Measurements from ENCODE around the gene CYTH1.
"Not testable (repeated sequence)": the region's sequence is repeated elsewhere in the genome, so short reads cannot be mapped to it uniquely, and the experiment has no call there.

The CYTH1 gene

DNA sequence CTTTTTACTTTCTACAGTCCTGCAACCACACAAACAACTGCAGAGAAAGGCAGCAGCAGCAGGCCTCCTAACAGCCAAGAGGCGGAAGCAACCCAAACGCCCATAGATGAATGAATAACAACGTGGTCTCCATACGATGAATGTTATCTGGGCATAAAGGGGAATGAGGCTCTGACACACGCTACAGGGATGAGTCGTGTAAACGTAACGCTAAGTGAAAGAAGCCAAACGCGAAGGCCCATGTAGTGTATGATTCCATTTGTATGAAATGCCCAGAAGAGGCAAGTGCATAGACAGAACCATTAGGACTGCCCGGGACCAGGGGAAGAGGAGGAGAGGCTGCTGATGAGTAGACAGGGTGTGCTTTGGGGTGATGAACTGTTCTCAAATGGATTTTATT lies 110.1 kb downstream of the CYTH1 start:
- DNase-seq (ENCODE audit: low read depth in 3 of 3): no peak

DNA sequence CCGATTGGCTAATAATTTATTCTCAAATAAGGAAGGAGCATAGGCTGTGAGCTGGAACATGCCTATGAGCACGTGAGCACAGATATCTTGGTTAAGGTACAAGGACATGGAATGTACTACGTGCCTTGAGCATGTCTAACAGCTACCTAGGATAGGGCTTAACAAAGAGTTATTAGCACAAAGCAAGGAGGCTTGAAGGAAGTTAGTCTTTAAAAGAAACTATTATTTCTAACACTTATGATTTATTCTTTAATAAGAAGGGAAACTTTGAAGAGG lies 110.4 kb downstream of the CYTH1 start:
- DNase-seq (ENCODE audit: low read depth in 3 of 3): not testable (repeated sequence)

DNA sequence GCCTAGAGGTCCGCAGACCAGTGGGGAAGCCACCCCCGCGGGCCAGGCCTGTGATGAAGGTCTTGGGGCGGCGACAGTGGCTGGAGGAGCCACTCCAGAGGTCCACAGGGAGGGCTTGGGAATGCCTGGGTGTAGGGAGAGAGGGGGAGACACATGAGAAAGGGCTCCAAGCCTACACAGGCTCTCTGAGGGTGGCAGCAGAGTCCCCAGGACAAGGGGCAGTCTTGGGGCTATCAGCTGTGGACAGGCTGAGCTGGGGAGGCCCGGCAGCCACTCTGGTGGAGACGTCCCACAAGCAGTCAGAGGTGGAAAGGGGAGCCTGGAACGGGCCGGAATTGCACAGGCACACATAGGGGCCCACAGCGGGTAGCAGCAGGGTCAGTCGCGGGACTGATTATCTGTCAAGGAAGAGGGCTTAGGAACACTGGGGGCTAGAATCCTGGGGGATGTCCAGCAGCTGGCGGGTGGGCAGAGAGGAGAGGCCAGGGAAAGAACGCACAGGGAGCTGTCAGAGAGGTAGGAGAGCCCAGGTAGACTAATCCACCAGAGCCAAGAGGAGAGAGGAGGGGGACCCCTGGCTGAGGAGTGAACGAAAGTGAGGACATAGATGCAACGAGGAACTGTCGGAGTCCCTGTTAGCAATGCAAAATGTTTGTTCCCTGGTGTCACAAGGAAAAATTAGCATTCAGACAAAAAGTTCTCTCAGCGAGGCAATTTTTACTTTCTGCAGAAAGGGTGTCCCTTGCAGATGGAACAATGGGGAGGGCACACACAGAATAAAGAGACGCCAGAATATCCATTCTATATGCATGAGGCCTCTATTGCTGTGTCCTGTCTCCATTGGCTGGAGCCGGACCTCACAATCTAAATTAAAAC lies 111.0 kb downstream of the CYTH1 start:
- no peak for DNase-seq (ENCODE audit: low read depth in 3 of 3)

DNA sequence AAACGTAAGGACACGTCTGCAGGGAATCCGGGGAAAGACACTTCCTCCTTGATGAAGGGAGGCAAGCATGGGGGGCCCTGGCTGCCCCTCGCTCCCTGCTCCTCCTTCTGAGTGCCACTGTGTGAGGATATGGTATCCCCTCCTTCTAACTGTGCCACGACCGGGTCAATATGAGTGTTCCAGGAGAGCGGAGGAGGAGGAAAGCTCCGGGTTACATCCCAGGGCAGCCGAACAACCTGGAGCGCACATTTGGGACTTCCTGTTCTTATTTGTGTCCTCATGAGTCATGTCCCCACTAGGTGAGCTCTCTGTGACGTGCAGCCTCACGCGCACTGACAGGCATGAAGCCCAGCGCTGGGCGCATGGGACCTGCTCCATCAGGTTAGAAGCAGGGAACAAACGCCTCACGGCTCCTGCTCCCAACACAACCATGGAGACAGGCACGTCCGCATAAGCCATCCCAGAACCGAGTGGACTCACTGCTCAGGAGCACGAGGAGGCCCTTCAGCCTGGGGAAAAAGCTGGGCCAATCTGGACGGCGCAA lies 112.0 kb downstream of the CYTH1 start:
- no peak for DNase-seq (ENCODE audit: low read depth in 3 of 3)

DNA sequence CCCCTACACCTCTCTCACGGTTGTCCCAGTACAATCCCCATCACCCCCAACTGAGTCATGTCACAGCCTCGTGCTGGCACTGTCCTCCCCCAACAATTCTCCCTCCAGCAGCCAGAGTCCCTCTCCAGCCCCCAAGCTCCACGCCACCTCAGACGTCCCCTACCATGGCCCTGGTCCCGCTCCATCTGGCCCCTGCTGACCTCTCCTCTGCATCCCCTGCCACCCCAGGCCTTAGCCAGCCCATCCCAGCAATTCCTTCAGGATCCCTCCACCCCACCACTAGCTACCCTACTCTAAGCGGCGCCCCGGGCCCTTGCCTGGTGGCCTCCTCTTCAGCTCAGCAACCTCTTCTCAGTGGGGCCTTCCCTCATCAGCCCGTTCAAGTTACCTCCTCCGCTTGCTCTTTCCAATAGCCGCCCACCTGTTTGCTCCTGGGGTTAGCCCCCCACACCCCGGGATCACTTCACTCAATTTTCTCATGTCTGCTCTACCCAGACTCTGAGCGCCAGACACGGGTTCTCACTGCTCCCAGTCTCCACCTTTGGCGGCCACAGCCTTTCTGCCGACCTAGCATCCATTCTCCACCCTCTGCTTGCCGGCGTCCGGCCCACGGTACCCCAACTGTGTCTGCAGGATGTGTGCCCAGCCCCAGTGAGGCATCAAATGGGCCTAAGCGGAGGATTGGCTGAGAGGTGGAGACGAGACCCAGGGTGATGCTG lies 112.7 kb downstream of the CYTH1 start:
- DNase-seq (ENCODE audit: low read depth in 3 of 3): no peak

DNA sequence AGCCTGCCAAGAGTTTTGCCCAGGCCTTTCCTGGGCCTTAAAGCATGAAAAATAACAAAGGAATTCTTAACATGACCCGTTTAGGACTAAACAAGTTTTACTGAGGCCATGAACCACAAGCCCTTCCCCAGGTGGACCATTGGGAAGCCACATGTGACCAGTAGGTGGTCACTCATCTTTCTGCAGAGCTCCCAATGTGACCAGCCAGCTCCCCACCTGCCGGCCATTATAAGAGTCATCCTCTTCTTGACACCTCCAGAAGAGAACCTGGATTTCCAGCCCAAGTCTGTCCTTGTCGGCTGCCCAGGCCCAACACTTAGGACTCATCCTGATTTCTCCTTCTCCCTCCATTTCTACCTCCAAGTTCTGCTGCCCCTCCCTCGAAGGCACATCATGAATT lies 113.2 kb downstream of the CYTH1 start:
- DNase-seq (ENCODE audit: low read depth in 3 of 3): no peak

DNA sequence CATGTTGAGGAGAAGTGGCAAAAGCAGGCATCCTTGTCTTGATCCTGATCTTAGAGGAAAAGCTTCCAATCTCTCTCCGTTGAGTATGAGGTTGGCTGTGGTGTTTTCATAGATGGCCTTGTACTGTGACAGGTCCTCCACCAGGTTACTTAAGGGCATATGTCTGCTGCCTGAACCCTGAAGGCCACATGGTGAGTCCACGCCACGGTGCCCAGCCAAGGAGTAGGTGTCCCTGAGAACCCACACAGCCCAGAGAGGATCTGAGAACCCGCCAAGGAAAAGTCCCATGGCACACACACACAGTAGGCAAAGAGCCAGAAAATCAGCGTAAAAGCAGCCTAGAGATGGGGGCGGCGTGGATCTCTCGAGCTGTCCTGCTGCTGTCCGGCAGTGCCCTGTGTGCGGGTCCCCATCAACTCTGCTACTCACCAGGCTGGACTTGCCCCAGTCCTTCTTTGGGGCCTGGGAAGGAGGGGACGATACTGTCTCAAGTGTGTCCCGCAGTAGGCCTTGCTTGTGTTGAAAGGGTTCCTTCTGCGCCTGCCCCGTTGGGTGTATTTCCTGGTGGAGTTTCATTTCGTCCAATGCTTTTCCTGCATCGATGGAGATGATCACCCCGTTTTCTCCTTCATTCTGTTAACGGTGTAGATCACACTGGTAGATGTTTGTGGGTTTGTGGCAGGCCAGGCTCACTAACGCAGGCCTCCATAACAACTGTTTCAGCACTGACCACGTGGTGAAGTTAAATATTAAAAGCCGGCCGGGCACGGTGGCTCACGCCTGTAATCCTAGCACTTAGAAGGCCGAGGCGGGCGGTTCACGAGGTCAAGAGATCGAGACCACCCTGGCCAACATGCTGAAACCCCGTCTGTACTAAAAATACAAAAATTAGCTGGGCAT lies 114.1 kb downstream of the CYTH1 start:
- DNase-seq (ENCODE audit: low read depth in 3 of 3): no peak

DNA sequence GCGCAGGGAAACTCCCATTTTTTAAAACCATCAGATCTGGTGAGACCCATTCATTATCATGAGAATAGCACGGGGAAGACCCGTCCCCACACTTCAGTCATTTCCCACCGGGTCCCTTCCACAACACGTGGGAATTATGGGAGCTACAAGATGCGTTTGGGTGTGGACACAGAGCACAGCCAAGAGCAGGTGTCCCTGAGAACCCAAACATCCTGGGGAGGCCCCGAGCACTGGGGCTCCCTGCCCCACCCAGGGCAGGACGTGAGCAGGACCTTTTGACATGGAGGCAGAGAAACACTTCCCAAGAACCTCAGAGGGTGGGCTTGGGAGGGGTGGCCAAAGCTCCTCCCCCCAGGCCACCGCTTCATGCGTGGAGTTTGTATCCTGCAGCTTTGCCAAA lies 115.0 kb downstream of the CYTH1 start:
- DNase-seq (ENCODE audit: low read depth in 3 of 3): no peak

DNA sequence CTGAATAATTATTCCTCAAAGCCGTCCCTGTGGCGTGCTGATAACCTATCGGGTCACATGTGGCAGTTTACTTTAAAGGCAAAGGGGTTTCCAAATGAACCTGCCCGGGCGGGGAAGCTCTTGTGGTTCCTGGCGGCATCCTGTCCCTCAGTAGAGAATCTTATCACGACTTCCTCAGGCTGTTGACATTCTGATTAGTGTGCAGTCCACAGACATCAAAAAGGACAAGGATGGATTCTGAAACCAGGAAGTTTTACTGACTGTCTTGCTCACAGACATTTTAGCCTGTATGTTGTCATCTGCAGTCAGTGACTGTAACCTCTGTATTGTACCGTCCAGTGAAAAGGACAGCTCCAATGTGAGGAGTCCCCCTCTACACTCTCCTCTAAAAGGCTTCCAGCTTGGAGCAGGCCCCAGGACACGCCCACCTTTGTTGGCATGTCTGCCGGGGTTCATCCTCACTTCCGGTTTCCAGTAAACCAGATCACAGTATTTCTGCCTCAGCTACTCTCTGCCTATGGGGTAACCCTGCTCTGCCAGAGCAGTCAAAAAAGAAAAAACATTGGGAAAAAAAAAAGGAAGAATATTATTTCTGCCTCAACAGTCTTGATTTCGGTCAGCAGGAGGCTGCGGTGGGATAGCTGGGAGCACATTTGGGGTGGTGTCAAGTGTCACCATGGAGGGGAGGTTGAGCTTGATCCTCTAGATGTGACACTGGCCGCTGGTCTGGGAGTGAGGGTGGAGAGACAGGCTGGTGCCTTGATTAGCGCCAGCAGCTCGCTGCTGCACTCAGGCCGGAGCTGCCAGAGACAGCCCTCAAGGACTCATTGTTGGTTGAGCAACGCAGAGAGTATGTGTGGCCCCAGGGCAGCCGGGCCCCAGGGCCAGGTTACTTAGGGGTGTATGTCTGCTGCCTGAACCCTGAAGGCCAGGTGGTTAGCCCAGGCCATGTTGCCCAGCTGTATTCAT lies 115.8 kb downstream of the CYTH1 start:
- no peak for DNase-seq (ENCODE audit: low read depth in 3 of 3)

DNA sequence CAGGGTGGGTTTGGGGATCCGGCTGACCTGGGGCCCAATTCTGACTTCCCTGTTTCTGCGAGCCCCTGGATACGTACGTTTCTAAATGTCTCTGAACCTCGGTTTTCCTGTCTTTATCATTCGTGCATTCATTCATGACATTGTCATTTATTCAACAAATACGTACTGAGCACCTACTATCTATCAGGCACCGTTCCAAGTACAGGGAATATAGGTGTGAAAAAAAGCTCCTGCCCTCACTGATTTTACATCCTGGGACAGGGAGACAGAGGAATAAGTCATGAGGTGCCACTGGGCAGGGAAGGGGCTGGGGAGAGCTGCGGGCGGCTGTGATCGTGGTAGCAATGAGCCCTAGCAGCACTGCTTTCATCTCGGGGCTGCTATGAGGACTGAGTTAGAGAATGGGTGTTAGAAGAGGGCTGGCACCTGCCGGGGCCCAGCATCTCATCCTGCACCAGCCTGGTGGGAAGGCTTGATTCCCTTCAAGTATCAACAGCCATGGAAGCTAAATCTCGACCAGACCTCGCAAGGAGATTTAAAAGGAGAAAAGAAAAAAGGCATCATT lies 116.6 kb downstream of the CYTH1 start:
- DNase-seq (ENCODE audit: low read depth in 3 of 3): no peak

DNA sequence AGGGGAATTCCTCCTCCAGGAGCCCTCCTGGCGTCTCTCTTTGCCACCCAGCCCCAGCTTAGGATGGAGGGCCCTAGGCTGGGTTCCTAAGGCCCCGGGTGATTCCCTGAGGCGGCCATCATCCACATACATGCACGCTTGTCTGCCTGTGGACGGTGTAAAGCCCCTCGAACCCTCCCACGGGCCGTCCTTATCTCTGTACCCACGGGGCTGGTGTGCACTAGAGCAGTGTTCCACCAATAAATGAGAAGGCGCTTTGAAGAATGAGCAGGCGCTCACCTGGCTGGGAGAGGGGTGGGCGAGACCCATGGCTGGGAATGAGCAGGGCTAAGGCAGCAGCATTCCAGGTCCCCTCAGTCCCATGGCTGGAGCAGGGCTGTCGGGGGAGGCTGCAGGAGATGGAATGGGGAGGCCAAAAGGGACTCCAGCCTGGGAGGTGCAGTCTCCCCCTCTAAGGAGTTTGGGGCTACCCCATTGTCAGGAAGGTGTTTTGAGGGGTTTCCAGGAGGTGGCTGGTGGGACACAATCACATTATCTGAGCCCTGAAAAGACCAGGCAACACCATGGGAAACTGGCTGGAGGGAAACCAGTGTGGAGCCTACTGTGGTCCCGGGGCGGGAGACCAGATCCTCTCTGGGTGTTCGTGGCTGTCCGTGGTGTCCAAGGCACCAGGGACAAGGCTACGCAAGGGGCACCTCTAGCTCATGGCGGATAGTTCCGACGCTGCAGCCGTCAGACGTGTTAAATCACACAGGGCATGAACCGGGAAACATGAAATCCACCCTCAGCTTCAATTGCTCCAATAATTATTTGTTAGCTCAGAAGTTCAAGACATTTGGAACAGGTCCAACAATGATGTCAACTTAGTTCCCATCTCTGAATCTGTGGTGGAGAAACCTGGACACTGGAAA lies 117.3 kb downstream of the CYTH1 start:
- DNase-seq (ENCODE audit: low read depth in 3 of 3): no peak

DNA sequence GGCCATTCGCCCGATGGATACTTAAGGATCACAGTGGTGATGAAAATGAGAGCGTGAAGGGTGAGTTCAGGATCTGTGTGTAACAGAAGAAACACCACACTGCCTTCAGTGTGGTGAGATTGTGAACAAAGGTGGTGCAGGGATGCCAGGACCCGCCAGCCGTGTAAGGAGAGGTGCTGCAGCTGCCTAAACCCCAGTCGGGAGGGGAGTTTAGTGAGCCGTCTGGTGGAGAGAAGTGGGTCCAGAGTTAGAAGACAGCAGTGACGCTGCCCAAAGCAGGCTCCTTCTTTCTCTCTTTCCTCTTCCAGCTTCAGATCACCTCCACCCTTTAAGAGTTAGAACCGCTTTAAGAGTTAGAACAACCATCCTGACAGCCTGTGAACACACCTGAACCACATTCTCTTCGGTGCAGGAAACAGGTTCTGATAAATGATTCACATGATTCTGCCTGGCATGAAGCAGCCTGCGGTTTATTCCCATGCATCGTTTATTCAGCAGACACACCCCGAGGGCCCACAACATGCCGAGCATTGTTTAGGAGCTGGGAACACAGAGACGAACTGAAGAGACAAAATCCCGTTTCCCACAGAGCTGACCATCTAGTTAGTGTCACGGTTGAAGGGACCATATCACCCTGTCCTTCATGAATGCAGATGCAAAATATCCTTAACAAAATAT lies 120.8 kb downstream of the CYTH1 start:
- no peak for DNase-seq (ENCODE audit: low read depth in 3 of 3)

DNA sequence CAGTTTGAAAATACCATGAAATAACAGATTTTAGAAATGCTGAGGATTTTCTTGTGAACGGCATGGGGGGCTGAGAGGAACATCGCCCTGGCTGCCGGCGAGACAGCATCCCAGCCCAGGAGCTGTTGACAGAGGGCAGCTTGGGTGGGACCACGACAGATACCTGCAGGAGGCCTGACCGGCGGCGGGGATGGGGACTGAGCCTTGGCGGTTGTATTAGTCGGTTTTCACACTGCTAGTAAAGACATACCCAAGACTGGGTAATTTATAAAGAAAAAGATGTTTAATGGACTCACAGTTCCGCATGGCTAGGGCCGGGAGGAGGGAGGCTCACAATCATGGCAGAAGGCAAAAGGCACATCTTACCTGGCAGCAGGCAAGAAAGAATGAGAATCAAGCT lies 122.5 kb downstream of the CYTH1 start:
- no peak for DNase-seq (ENCODE audit: low read depth in 3 of 3)

DNA sequence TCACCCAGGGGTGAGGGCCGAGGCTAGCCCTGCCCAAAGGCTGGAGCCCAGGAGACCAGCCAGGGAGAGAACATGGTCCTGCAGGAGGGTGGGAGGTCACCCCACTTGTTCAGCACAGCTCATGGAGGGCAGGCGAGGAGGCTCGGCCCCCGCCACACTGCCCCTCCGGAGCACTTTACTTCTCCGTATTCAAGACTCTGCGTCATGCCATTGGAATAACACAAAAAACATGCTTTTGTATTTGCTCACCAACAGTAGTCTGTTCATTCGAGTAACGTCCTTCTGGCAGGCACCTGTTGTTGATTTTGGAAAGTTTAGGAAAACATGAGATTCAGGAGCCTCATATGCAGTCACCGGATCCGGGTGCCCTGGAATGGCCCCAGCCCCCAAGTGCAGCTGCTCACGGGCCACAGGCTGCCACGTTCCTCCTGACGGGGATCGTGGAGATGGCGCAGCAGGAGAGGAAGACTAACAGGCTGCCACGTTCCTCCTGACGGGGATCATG lies 123.7 kb downstream of the CYTH1 start:
- no peak for DNase-seq (ENCODE audit: low read depth in 3 of 3)

DNA sequence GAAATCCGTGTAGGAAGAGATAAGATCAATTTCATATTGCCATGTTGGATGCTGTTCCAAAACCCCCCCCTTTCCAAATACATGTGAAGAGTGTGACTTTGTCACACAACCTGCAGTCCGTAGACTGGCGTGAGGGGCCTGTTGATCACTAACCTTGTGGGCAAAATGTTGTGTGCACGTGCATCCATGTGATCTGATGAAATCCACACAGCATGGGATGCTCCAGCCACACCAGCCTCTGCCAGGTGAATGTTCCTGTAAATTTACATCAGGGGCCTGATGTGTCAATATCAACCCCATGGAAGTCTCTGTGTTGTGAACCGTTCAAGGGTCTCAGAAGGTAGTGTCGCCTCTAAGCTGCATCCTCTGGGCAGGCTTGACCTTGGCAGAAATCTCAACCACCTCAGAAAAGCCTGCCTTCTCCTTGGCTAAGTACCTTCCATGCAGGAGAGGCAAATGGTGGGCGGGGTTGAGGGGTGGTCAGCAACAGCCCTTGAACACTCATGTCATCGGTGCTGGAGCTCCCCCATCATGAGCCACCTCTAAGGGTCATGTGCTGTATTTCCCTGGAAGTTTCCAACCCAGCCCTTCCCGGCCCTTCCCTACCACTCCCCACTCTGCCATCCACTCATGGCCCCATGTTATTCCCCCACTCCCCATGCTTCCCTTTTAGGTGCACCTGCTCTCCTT lies 126.7 kb downstream of the CYTH1 start:
- no peak for DNase-seq (ENCODE audit: low read depth in 3 of 3)

DNA sequence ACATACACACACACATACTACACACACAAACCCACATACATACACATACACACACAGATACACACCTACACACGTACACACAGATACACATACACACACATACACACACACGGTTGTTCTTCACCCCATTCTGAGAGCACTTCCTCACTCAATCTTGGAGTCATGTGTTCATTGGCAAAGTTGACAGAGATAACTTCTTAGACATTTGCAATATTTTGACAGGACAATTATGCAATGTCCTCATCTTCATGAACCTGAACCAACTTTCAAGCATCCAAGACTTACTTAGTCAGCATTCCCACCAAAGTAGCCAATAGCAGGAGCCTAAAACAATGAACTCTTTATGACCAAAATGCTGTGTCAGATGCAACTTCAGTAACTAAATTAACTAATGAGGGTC lies 127.7 kb downstream of the CYTH1 start:
- no peak for DNase-seq (ENCODE audit: low read depth in 3 of 3)

DNA sequence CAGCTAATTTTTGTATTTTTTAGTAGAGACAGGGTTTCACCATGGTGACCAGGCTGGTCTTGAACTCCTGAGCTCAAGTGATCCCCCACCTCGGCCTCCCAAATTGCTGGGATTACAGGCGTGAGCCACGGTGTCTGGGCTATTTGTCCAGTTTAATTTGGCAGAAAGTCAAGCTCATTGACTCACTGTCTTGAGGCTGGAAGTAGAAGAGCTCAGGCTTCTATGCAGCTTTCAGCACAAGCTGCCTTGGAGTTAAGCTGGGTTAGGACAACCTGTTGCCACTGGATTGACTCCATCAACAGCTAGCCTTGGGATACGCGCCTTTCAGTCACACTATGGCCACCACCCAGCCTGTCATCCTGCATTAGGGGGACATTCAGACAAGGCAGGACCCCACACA lies 128.7 kb downstream of the CYTH1 start:
- no peak for DNase-seq (ENCODE audit: low read depth in 3 of 3)

DNA sequence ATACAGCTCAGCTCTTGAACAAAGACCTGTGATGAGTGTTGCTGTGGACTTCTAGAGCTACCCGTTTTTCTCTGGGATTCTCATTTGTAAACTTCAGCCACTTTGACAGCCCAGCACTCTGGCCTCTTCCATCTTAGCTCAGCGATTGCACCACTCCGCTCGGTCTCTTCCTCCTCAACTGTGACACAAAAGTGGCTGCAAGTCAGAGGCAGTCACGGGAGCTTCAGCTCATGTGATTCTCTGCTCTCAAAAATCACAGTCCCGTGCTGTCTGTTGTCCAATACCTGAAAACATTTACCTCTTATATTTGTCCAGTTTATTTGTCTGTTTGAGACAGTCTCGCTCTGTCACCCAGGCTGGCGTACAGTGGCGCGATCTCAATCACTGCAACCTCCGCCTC lies 129.2 kb downstream of the CYTH1 start:
- no peak for DNase-seq (ENCODE audit: low read depth in 3 of 3)

All from stimulated activated CD4-positive, alpha-beta T cell treated with anti-CD3 and anti-CD28 coated beads, TNF-alpha, amount 100 ng/mL, for 4 hours (primary cell).